Spinal cord (tissue), 10 donors: ENCODE data around the gene AIG1. TPM values are rescaled to one million over a fixed set of nuclear protein-coding genes. Genes with fewer than 3 reads are reported as not detected.
A peak's percentile ranks its signal among the peaks of the same experiment; 100 is the strongest.
"Not testable (repeated sequence)": the region's sequence is repeated elsewhere in the genome, so short reads cannot be mapped to it uniquely, and the experiment has no call there.

Source experiments
- DNase-seq, 6 donors: peaks; one replicate each; pipeline versions ENCODE4 v3.0.0 to v3.0.0-alpha.2; 2013 to 2015; ENCODE audit warnings: low spot score in 6 of 6, low read depth in 4 of 6
- H3K27ac ChIP-seq: one replicate; pipeline ENCODE4 v1.5.1; 2013; ENCODE audit warnings: low read depth, low read length, control low read depth
- H3K27me3 ChIP-seq: one replicate; pipeline ENCODE4 v1.6.1; 2013; ENCODE audit warnings: low read length; ENCODE audit not compliant: control insufficient read depth, insufficient read depth
- H3K36me3 ChIP-seq: one replicate; pipeline ENCODE4 v1.6.1; 2013; ENCODE audit warnings: low read length; ENCODE audit not compliant: control insufficient read depth, insufficient read depth
- H3K4me1 ChIP-seq: one replicate; pipeline ENCODE4 v1.6.1; 2013; ENCODE audit warnings: low read length; ENCODE audit not compliant: control insufficient read depth, insufficient read depth
- H3K4me3 ChIP-seq: one replicate; pipeline ENCODE4 v1.5.1; 2013; ENCODE audit warnings: low read depth, low read length, control low read depth
- H3K9me3 ChIP-seq: one replicate; pipeline ENCODE4 v1.6.1; 2013; ENCODE audit warnings: low read length; ENCODE audit not compliant: control insufficient read depth, insufficient read depth
- WGBS: methylation state at CpG from one replicate; pipeline ENCODE4 v1.1.5; 2013; ENCODE audit warnings: missing lambda C conversion rate; ENCODE audit not compliant: insufficient coverage; 5-methylcytosine and 5-hydroxymethylcytosine counted together
- polyA plus RNA-seq, 2 donors: library from polyadenylated mRNA; unstranded; fragments of 120-200 nt; gene quantifications; one replicate each; pipeline ENCODE4 v1.2.1, GENCODE V29; 2013; ENCODE audit not compliant: insufficient read length in 2 of 2
- total RNA-seq, 2 donors: library from RNA; depleted of rRNA in 1 of 2; stranded (reverse); fragments of 120-200 nt in 1 of 2; fragments of >200 nt in 1 of 2; gene quantifications; one replicate each; pipeline versions ENCODE4 v1.2.3 to v1.2.4, GENCODE V29; 2013 to 2014
- donor health status: healthy.

AIG1 gene
- total and polyA plus RNA-seq, 4 donors: 56.5 to 72.6 (median 70.3) TPM

DNA sequence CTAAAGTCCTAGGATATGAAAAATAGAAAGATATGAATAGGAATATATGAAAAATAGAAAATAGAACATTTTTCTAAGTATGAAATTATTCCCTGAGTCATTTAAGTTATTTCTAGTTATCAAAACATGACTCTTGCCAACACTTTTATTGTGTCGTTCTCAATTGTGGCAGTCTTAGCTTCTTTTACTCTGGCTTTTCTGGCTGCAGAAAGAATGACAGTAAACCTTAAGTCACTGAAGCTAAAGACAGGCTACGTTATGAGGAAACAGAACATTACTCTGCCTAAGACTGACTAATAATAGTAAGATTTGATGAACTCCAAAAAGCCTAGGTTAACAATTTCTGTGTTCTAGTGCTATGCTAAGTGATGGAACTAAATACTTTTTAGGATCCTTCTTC is 74.6 kb downstream of the AIG1 start:
- Histone ChIP-seq H3K4me1 (no peaks in the 10 kb centered on the region), H3K27ac (no peak overlapping the region), H3K9me3 (peaks cover 4% of the 10 kb centered on the region), H3K4me3 (no peak overlapping the region), H3K27me3 (no peaks in the 10 kb centered on the region), H3K36me3 (peaks cover 3% of the 10 kb centered on the region)
- DNase-seq: no peak
- WGBS: no CpG with 5 or more reads among the region's 2 CpGs

DNA sequence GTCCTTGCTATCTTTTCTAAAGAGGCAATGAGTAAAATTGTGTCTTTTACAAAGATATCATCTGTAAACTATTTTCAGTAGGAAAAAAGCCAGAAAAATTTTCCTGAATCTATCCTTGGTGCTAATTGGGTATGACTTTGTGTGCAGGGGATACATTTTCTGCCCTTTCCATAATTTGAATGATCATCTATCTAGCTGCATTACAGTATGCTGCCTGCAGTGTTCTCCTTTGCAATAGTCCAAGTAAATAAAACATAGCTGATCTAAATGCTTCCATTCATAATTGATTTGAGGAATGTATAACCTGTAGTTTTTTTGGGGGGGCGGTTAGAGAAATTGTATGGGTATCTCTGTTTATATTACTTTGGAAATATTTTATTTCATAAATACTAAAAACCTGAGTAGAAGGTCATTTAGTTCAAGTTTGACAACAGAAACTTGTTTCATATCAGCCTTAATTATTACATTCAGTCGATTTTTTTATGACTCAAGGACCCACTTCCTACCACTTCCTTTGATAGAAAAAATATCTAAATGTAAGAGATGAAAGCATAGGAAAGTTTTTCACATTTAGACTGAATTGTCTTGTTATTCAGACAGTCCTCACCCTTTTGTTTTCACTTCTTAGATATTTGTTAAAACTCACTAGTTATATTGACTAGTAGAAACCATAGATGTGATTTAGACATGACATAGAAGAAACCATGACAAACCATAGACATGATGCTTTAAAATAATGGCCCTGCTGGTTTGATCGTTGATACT is 75.3 kb downstream of the AIG1 start:
- WGBS: no CpG with 5 or more reads among the region's 3 CpGs
- Histone ChIP-seq H3K27me3 (no peaks in the 10 kb centered on the region), H3K4me1 (no peaks in the 10 kb centered on the region), H3K36me3 (peaks cover 3% of the 10 kb centered on the region), H3K9me3 (no peaks in the 10 kb centered on the region), H3K27ac (no peak overlapping the region), H3K4me3 (no peak overlapping the region)
- no peak for DNase-seq

DNA sequence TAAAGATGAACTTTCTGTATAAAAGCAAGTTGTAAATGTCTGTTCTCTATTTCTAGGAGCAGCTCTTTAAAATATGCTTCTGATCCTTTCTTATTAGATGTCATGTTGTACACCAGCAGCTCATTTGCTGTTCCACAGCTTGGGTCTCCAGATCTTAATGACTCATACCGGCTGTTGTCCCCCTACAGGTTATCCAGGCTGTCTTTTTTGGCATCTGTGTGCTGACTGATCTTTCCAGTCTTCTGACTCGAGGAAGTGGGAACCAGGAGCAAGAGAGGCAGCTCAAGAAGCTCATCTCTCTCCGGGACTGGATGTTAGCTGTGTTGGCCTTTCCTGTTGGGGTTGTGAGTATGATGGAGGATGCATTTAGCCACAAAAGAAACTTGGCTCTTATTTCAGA is 76.0 kb downstream of the AIG1 start:
- no peaks in the 10 kb centered on the region for H3K4me1 ChIP-seq
- H3K27me3 ChIP-seq: no peaks in the 10 kb centered on the region

DNA sequence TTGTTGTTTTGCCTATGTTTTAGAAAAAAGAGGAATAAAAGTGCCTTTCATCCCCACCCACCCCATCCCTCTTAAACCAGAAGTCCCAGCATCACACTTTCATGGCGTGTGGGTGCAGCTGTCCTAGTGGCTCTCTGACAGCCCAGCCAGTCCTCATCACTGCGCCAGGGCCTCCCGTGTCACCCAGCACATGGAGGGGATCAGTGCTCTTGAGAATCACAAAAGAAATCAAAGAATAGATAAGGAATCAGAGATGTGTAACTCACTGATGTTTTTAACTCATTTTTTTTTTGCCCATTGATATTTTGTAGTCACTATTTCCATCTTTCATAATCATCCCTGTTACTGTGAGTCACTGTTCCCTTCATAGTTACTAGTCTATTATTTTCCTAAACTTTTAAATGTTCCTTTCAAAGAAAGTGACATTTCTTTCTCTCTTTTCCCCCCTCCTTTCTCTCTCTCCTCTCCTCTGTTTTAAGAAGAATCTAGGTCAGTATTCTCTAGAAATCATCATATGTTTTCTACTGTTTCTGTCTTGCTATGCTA is 78.6 kb downstream of the AIG1 start:
- H3K36me3 ChIP-seq: peaks cover 3% of the 10 kb centered on the region
- no peaks in the 10 kb centered on the region for H3K4me1 ChIP-seq
- H3K27ac ChIP-seq: no peak overlapping the region
- no peak overlapping the region for H3K4me3 ChIP-seq
- no CpG with 5 or more reads among the region's 3 CpGs for WGBS
- H3K9me3 ChIP-seq: no peaks in the 10 kb centered on the region
- no peaks in the 10 kb centered on the region for H3K27me3 ChIP-seq
- DNase-seq: no peak

More for the DNA sequence above, 76.0 kb downstream of the AIG1 start:
- Histone ChIP-seq H3K9me3 (no peaks in the 10 kb centered on the region), H3K36me3 (peaks cover 3% of the 10 kb centered on the region), H3K4me3 (no peak overlapping the region), H3K27ac (no peak overlapping the region)
- no peak for DNase-seq
- WGBS: 86% methylated on average over 2 of the region's 3 CpGs

DNA sequence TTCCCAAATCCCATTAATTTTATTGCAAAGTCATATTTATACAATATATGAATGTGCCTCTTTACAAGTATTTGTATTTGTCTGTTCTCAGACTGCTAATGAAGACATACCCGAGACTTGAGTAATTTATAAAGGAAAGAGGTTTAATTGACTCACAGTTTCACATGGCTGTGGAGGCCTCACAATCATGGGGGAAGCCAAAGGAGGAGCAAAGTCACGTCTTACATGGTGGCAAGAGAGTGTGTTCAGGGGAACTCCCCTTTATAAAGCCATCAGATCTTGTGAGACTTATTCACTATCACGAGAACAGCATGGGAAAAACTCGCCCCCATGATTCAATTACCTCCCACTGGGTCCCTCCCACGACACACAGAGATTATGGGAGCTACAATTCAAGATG is 79.2 kb downstream of the AIG1 start:
- H3K27me3 ChIP-seq, H3K27ac ChIP-seq, H3K4me3 ChIP-seq, H3K4me1 ChIP-seq, H3K9me3 ChIP-seq, H3K36me3 ChIP-seq, DNase-seq: not testable (repeated sequence)
- 95% methylated on average over 3 of the region's 5 CpGs for WGBS

DNA sequence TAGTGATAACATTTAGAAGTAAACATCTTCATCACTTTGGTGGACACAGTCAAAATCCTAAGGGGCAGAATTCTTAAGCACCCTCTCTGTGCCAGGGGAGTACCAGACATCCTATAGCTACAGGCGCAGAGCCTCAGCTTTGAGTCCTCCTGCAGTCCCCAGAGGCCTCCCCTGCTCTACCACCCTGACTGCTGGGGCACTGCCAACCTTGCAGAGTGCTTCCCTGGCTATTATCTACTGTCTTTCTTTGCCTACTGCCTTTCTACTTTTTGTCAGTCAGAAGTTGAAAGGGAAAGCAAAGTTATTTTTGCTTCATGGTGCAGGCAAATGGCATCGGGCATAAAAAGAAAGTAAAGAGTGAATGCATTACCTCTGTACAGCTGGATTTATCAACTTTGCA is 80.1 kb downstream of the AIG1 start:
- Histone ChIP-seq H3K9me3 (no peaks in the 10 kb centered on the region), H3K4me1 (no peaks in the 10 kb centered on the region), H3K4me3 (no peak overlapping the region), H3K27ac (no peak overlapping the region), H3K27me3 (no peaks in the 10 kb centered on the region), H3K36me3 (peaks cover 3% of the 10 kb centered on the region)
- peak in 1 of 6 donors; percentile 15 for DNase-seq
- 75% methylated on average over 2 of the region's 2 CpGs for WGBS

DNA sequence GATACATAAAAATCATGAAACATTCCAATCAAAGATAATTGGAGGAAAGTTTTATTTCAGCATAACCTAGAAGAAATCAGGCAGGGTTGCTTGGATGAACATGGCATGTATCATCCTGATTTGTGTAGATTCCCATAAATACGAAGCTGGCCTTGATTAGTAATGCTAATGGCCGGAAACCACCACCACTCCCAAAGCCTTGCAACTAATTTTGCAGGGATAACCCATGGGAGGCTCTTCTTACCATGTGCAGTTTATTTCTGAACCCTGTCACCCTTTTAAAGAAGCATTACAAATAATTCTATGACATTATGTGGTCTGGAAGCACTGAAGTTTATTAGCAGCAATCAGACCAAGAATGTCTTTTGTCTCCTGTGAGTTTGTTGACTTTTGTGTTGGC is 80.8 kb downstream of the AIG1 start:
- Histone ChIP-seq H3K27ac (no peak overlapping the region), H3K27me3 (no peaks in the 10 kb centered on the region), H3K36me3 (peaks cover 3% of the 10 kb centered on the region), H3K4me1 (no peaks in the 10 kb centered on the region), H3K4me3 (no peak overlapping the region), H3K9me3 (no peaks in the 10 kb centered on the region)
- no CpG with 5 or more reads among the region's 2 CpGs for WGBS
- DNase-seq: no peak

DNA sequence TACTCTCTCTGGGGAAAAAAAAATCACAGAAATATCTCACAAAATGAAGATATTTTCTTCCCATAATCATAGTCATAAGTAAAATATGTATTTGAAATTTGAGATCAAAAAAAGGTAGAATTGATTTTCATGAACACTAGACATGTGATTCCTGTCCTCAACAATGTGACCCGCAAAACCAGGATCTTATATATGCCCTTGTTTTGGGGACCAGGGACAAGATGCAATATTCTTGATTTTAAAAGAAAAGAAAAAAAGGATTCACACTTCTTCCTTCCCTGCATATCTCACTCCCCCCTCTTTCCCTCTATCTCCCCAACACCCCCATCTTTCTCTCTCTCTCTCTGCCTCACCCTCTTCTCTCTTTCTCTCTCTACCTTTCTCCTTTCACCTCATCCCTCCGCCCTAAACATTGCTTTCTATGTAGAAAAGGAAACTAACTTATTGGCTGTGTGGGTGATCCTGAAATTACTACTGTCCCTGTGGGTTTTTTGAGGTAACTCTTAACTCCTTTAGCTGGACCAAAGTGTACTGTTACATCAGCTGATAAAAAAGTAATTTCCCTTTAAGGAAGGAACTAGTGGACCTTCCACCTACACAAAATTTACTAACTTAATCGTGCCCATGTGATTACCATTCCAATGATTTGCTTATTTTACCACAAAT is 85.6 kb downstream of the AIG1 start:
- Histone ChIP-seq H3K9me3 (no peaks in the 10 kb centered on the region), H3K27me3 (no peaks in the 10 kb centered on the region), H3K27ac (no peak overlapping the region), H3K36me3 (no peaks in the 10 kb centered on the region), H3K4me1 (no peaks in the 10 kb centered on the region), H3K4me3 (no peak overlapping the region)
- no peak for DNase-seq
- 86% methylated on average over 1 of the region's 3 CpGs for WGBS

DNA sequence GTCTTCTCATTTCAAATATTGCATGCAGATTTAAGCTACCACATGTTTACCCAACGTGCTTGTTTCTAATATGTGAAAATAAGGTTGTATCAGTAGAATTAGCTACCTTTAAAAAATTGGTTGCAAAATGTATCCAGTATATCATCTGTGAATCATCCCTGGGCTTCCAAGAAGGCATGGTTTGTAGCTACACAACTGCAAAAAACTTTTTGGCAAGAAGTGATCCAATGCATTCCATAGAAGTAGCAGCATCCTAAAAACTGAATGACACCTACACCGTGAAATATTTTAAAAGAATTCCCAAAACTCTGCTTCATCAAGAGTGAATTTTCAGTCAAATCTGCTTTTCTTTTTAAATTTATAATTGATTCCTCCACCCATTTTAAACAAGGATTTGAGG is 89.1 kb downstream of the AIG1 start:
- WGBS: no CpG with 5 or more reads among the region's 2 CpGs
- DNase-seq: peak in 1 of 6 donors; percentile 19
- no peaks in the 10 kb centered on the region for H3K9me3 ChIP-seq
- H3K36me3 ChIP-seq: no peaks in the 10 kb centered on the region
- H3K4me3 ChIP-seq: no peak overlapping the region
- H3K27ac ChIP-seq: no peak overlapping the region
- no peaks in the 10 kb centered on the region for H3K4me1 ChIP-seq
- H3K27me3 ChIP-seq: no peaks in the 10 kb centered on the region

DNA sequence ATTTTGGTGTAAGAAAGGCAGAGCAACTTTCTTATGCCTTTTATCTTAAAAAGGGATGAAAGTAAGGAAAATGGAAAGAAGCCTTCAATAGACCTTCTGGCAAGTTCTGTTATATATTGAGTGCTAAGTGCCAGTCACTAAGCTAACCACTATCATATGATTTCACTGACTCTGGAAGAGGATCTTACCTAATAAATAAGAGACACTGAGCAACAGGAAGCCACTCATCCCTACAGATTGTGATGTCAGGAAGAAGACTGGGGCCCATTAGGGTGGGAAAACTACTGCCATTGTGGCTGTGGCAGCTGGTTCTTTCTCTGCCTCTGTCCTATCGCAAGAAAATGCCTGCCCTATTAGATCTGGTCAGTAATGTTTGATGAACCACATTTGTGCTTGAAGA is 89.6 kb downstream of the AIG1 start:
- H3K4me3 ChIP-seq: no peak overlapping the region
- DNase-seq: no peak
- no peaks in the 10 kb centered on the region for H3K27me3 ChIP-seq
- no peak overlapping the region for H3K27ac ChIP-seq
- no peaks in the 10 kb centered on the region for H3K36me3 ChIP-seq
- no CpG with 5 or more reads among the region's 1 CpG for WGBS
- H3K9me3 ChIP-seq: no peaks in the 10 kb centered on the region
- no peaks in the 10 kb centered on the region for H3K4me1 ChIP-seq
